GM12864 (cell line): ENCODE measurements around the gene DLK2.

Source experiments
- DNase-seq: peaks from one replicate; pipeline ENCODE4 v3.0.0-alpha.2; 2011; ENCODE audit warnings: low read depth
- H3K4me3 ChIP-seq: 2 replicates; pipeline ENCODE4 v1.5.1; 2011; ENCODE audit warnings: mild to moderate bottlenecking, low read depth, low read length, control low read depth
- TF ChIP-seq, protein P1 (sequence below): IDR thresholded peaks from 2 replicates; pipeline ENCODE4 v1.5.1; 2011; ENCODE audit warnings: low read depth, mild to moderate bottlenecking, moderate library complexity, low read length, control low read depth, inconsistent platforms; ENCODE audit errors: missing control alignments

The DLK2 gene

DNA sequence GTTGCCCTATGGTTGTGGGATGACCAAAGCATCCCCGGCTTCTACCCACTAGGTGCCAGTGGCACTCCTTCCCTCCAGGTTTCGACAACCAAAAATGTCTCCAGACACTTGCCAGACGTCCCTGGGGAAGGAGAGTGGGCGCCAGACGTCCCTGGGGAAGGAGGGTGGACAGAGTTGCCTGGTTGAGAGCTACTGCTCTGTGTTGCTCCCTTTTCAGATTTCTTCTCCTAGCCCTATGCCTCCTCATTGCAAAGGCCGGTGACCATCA, 41.7 kb upstream of the DLK2 start:
- no peak overlapping the region for H3K4me3 ChIP-seq
- no peak for DNase-seq
- TF ChIP-seq, protein P1, sequence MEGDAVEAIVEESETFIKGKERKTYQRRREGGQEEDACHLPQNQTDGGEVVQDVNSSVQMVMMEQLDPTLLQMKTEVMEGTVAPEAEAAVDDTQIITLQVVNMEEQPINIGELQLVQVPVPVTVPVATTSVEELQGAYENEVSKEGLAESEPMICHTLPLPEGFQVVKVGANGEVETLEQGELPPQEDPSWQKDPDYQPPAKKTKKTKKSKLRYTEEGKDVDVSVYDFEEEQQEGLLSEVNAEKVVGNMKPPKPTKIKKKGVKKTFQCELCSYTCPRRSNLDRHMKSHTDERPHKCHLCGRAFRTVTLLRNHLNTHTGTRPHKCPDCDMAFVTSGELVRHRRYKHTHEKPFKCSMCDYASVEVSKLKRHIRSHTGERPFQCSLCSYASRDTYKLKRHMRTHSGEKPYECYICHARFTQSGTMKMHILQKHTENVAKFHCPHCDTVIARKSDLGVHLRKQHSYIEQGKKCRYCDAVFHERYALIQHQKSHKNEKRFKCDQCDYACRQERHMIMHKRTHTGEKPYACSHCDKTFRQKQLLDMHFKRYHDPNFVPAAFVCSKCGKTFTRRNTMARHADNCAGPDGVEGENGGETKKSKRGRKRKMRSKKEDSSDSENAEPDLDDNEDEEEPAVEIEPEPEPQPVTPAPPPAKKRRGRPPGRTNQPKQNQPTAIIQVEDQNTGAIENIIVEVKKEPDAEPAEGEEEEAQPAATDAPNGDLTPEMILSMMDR = no peak

- no peak for DNase-seq
- TF ChIP-seq, protein P1 = peak; percentile 54
- no peak overlapping the region for H3K4me3 ChIP-seq
Measured at GRCh38 chr6:43496370-43497128, 41.2 kb upstream of the DLK2 start.

- DNase-seq = no peak
- no peak overlapping the region for H3K4me3 ChIP-seq
- TF ChIP-seq, protein P1 = no peak
Measured at GRCh38 chr6:43495409-43495941, 40.1 kb upstream of the DLK2 start.

- TF ChIP-seq, protein P1 = no peak
- H3K4me3 ChIP-seq = no peak overlapping the region
- no peak for DNase-seq
Measured at GRCh38 chr6:43494766-43495165, 39.4 kb upstream of the DLK2 start.

GRCh38 chr6:43494321-43494720, 39.0 kb upstream of the DLK2 start:
- DNase-seq = no peak
- no peak overlapping the region for H3K4me3 ChIP-seq
- TF ChIP-seq, protein P1 = no peak

DNA sequence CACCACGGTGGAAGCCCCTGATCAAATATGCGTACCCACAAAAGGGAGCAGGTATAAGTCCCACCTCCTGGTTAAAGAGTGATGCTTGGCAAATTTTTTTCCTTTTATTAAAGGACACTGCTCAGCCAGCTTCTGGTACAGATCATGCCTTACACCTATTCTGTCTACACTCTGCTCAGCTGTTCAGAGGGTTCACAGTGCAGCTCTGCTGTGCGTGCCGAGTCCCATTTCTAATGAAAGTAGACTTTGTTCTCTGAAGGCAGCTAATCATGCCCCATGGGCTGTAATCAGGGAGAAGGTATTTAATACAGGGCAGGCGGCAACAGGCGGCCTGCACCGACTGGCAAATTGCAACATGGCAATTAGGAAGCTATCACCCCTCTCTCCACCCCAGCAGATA, 38.5 kb upstream of the DLK2 start:
- TF ChIP-seq, protein P1 = no peak

DNA sequence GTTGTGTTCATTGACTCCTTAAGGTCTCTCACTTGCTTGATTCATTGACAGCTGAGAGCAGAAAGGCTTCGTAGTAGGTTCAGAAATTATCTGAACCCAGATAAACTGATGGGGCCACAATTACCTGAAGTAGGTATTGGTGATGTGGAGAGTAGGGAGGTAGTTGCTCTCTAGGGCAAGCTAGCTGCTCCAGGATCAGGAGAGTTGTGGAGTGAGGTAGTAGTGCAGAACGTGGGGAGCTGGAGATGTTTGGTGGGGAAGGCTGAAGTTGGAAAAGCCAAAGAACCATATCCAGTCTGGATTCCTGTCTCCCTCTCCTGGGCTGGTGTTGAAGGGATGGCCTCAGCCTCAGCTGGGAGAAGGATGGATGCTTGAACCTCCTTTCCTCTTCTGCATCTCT, 37.9 kb upstream of the DLK2 start:
- DNase-seq = no peak
- no peak overlapping the region for H3K4me3 ChIP-seq
- TF ChIP-seq, protein P1 = no peak

More for the DNA sequence above, 38.5 kb upstream of the DLK2 start:
- DNase-seq = no peak
- H3K4me3 ChIP-seq = no peak overlapping the region
